AG04450 (cell line): ENCODE data around the gene XIRP1. TPM values are rescaled to one million over a fixed set of nuclear protein-coding genes. Genes with fewer than 3 reads are reported as not detected.

Source experiments
- CTCF ChIA-PET: fragments of 300-600, 350-600 bp; formaldehyde crosslinking; extraction: SDS; loops from one replicate; lab custom pipeline; 2022; ENCODE audit warnings: antibody characterized with exemption, inconsistent platforms; lab: Charles Lee
- POLR2A ChIA-PET: fragments of 350-600 bp; formaldehyde crosslinking; extraction: SDS; loops from one replicate; lab custom pipeline; 2021; ENCODE audit warnings: antibody characterized with exemption, inconsistent platforms; lab: Yijun Ruan, JAX
- DNase-seq: peaks from one replicate; pipeline ENCODE4 v3.0.0-alpha.2; 2011; ENCODE audit warnings: low read depth, low spot score
- H3K27ac ChIP-seq: one replicate; pipeline ENCODE4 v1.5.1; 2012; ENCODE audit warnings: low read depth, low read length, control low read depth
- H3K27me3 ChIP-seq: one replicate; pipeline ENCODE4 v1.6.0; 2012; ENCODE audit warnings: low read length; ENCODE audit not compliant: control insufficient read depth, insufficient read depth
- H3K4me3 ChIP-seq: 2 replicates; pipeline ENCODE4 v1.5.1; 2011; ENCODE audit warnings: mild to moderate bottlenecking, low read depth, low read length, control low read depth
- H3K9me3 ChIP-seq: 2 replicates; pipeline ENCODE4 v1.5.1; 2012; ENCODE audit warnings: low read length; ENCODE audit not compliant: control insufficient read depth, insufficient read depth
- CTCF ChIP-seq: IDR thresholded peaks from 2 replicates; pipeline ENCODE4 v1.5.1; 2011; ENCODE audit warnings: low read depth, low read length, control low read depth, inconsistent platforms
- polyA plus RNA-seq: library from polyadenylated mRNA; depleted of rRNA; stranded (reverse); fragments of >200 nt; gene quantifications from 2 replicates; pipeline ENCODE4 v1.2.3, GENCODE V29; 2011

The XIRP1 gene
- polyA plus RNA-seq, 1 experiment, result not detected

GRCh38 chr3:39168156-39168780 lies 24.1 kb downstream of the XIRP1 start:
- POLR2A ChIA-PET, result interaction anchor here (4.0 kb wide), 1 partner anchor 9 kb away, joined by 27 read pairs; no protein-coding TSS in a partner anchor
- DNase-seq, result no peak
- Histone ChIP-seq H3K4me3 (no peak overlapping the region), H3K9me3 (peaks cover under 1% of the 10 kb centered on the region), H3K27ac (no peak overlapping the region), H3K27me3 (no peaks in the 10 kb centered on the region)
- TF ChIP-seq CTCF, result no peak
- CTCF ChIA-PET, result interaction anchor here (0.7 to 5.0 kb wide), 5 partner anchors 10 to 123 kb away, joined by 3 to 37 read pairs (median 4); no protein-coding TSS in a partner anchor

- ChIA-PET CTCF (interaction anchor here (0.5 to 5.0 kb wide), 6 partner anchors 11 to 114 kb away, joined by 3 to 37 read pairs (median 4); no protein-coding TSS in a partner anchor), POLR2A (interaction anchor here (1.3 to 4.0 kb wide), 3 partner anchors 10 to 240 kb away, joined by 3 to 27 read pairs (median 9); no protein-coding TSS in a partner anchor)
Measured at GRCh38 chr3:39166932-39167532, 25.4 kb downstream of the XIRP1 start.

GRCh38 chr3:39166134-39166710 lies 26.2 kb downstream of the XIRP1 start:
- POLR2A ChIA-PET, result interaction anchor here (0.9 to 4.0 kb wide), 4 partner anchors 10 to 241 kb away, joined by 3 to 27 read pairs (median 6); no protein-coding TSS in a partner anchor
- no peaks in the 10 kb centered on the region for H3K27me3 ChIP-seq
- no peak for DNase-seq
- CTCF ChIA-PET, result interaction anchor here (0.9 to 5.0 kb wide), 4 partner anchors 19 to 126 kb away, joined by 4 to 37 read pairs (median 6); no protein-coding TSS in a partner anchor
- H3K27ac ChIP-seq, result peak overlapping the region; percentile 12
- H3K9me3 ChIP-seq, result peaks cover 3% of the 10 kb centered on the region
- no peak for TF ChIP-seq CTCF
- H3K4me3 ChIP-seq, result no peak overlapping the region

More at GRCh38 chr3:39166932-39167532, 25.4 kb downstream of the XIRP1 start:
- no peak for DNase-seq
- H3K27ac ChIP-seq, result no peak overlapping the region
- no peak for TF ChIP-seq CTCF
- H3K27me3 ChIP-seq, result no peaks in the 10 kb centered on the region
- no peak overlapping the region for H3K4me3 ChIP-seq
- peaks cover 3% of the 10 kb centered on the region for H3K9me3 ChIP-seq

- no peak for DNase-seq
- Histone ChIP-seq H3K9me3 (peaks cover 3% of the 10 kb centered on the region), H3K4me3 (no peak overlapping the region), H3K27me3 (no peaks in the 10 kb centered on the region), H3K27ac (no peak overlapping the region)
- POLR2A ChIA-PET, result interaction anchor here (2.1 to 4.0 kb wide), 2 partner anchors 12 to 19 kb away, joined by 9 to 27 read pairs; no protein-coding TSS in a partner anchor
- TF ChIP-seq CTCF, result no peak
- CTCF ChIA-PET, result interaction anchor here (1.2 to 5.0 kb wide), 2 partner anchors 25 to 126 kb away, joined by 7 to 37 read pairs; no protein-coding TSS in a partner anchor
Measured at GRCh38 chr3:39165518-39165917, 26.9 kb downstream of the XIRP1 start.
